Smooth muscle cell of the coronary artery (primary cell): ENCODE measurements around the gene FAM43A. TPM values are rescaled to one million over a fixed set of nuclear protein-coding genes. Genes with fewer than 3 reads are reported as not detected.

Experiments used
- total RNA-seq: library from RNA; depleted of rRNA; stranded (reverse); fragments of >200 nt; gene quantifications from 2 replicates; pipeline ENCODE4 v1.2.3, GENCODE V29; 2014; ENCODE audit warnings: low replicate concordance

The FAM43A gene
- total RNA-seq, result 9.8 and 37.3 TPM in 2 replicates

GRCh38 chr3:194685718-194686413 is at the start of gene FAM43A:
Gene FAM43A, plus strand, starts transcription at chr3:194685883. Its CDS starts 944 bp downstream, at chr3:194686827.

GRCh38 chr3:194671900-194672808 is 13.5 kb upstream of the FAM43A start, which contains the start of gene LSG1:
Gene LSG1, minus strand, starts transcription at chr3:194672191. Its CDS starts 29 bp downstream, at chr3:194672162.

Other genes starting within 250 kb of the FAM43A start
- gene ATP13A3, start 198.9 kb upstream of the FAM43A start, total RNA-seq, result 195 and 1,354 TPM in 2 replicates
- gene TMEM44, start 52.5 kb upstream of the FAM43A start, total RNA-seq, result 8.4 and 35.2 TPM in 2 replicates
- 27.1 and 29.5 TPM in 2 replicates for gene LSG1, start 13.7 kb upstream of the FAM43A start, total RNA-seq